Mesothelial cell of epicardium (in vitro differentiated cells): Measurements from ENCODE around the gene IGFBP2. TPM values are rescaled to one million over a fixed set of nuclear protein-coding genes. Genes with fewer than 3 reads are reported as not detected.

Source experiments
- DNase-seq, 2 experiments: peaks; one replicate each; pipeline ENCODE4 v3.0.0; 2021; ENCODE audit warnings: low spot score in 2 of 2; ENCODE audit not compliant: unreplicated experiment in 2 of 2
- H3K27ac Mint-ChIP-seq: 2 replicates; pipeline ENCODE4 v1.8.0; 2021; ENCODE audit warnings: mixed read lengths
- H3K27me3 Mint-ChIP-seq: 2 replicates; pipeline ENCODE4 v1.8.0; 2021; ENCODE audit warnings: low read depth, mixed read lengths
- H3K36me3 Mint-ChIP-seq: 2 replicates; pipeline ENCODE4 v1.8.0; 2021; ENCODE audit warnings: mixed read lengths
- H3K4me1 Mint-ChIP-seq: 2 replicates; pipeline ENCODE4 v1.8.0; 2021; ENCODE audit warnings: mixed read lengths
- H3K4me3 Mint-ChIP-seq: 2 replicates; pipeline ENCODE4 v1.8.0; 2021; ENCODE audit warnings: mild to moderate bottlenecking, moderate library complexity, mixed read lengths
- H3K9me3 Mint-ChIP-seq: 2 replicates; pipeline ENCODE4 v1.8.0; 2021; ENCODE audit warnings: mixed read lengths
- CTCF ChIP-seq: fragments of 200-600 bp; sonication (generic); IDR thresholded peaks from one replicate; pipeline ENCODE4 v1.5.0; 2021; ENCODE audit warnings: antibody characterized with exemption; ENCODE audit not compliant: unreplicated experiment
- total RNA-seq: library from RNA; stranded (reverse); gene quantifications from 3 replicates; pipeline ENCODE4 v1.2.1, GENCODE V29; 2021

Gene IGFBP2
- total RNA-seq, 1 donor from 2014 or later: 376 TPM

- H3K27me3 Mint-ChIP-seq: no peaks in the 10 kb centered on the region
- H3K9me3 Mint-ChIP-seq: no peaks in the 10 kb centered on the region
- DNase-seq: no peak
- H3K36me3 Mint-ChIP-seq: peaks cover 26% of the 10 kb centered on the region
- no peak overlapping the region for H3K4me3 Mint-ChIP-seq
- H3K4me1 Mint-ChIP-seq: peaks cover 25% of the 10 kb centered on the region
- peak overlapping the region; percentile 87 for H3K27ac Mint-ChIP-seq
- no peak for TF ChIP-seq CTCF
Observed at GRCh38 chr2:216658757-216659156, 25.5 kb downstream of the IGFBP2 start.

- Mint-ChIP-seq H3K27me3 (no peaks in the 10 kb centered on the region), H3K27ac (peak overlapping the region; percentile 87), H3K4me3 (no peak overlapping the region), H3K4me1 (peaks cover 27% of the 10 kb centered on the region), H3K36me3 (peaks cover 26% of the 10 kb centered on the region), H3K9me3 (no peaks in the 10 kb centered on the region)
- no peak for DNase-seq
- no peak for TF ChIP-seq CTCF
Observed at GRCh38 chr2:216659276-216659675, 26.1 kb downstream of the IGFBP2 start.

DNA sequence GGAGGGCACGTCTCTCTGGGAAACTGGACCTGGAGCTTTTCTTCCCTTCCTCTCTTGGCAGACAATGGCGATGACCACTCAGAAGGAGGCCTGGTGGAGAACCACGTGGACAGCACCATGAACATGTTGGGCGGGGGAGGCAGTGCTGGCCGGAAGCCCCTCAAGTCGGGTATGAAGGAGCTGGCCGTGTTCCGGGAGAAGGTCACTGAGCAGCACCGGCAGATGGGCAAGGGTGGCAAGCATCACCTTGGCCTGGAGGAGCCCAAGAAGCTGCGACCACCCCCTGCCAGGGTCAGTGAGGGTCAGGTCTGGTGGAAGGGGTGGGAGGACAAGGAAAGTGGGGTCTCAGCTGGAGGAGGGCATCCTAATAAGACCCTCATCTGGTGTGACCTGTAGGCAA is 27.3 kb downstream of the IGFBP2 start:
- Mint-ChIP-seq H3K4me1 (peaks cover 39% of the 10 kb centered on the region), H3K27ac (peak overlapping the region; percentile 87), H3K4me3 (no peak overlapping the region), H3K36me3 (peaks cover 22% of the 10 kb centered on the region), H3K9me3 (no peaks in the 10 kb centered on the region), H3K27me3 (no peaks in the 10 kb centered on the region)
- no peak for DNase-seq
- TF ChIP-seq CTCF: no peak

DNA sequence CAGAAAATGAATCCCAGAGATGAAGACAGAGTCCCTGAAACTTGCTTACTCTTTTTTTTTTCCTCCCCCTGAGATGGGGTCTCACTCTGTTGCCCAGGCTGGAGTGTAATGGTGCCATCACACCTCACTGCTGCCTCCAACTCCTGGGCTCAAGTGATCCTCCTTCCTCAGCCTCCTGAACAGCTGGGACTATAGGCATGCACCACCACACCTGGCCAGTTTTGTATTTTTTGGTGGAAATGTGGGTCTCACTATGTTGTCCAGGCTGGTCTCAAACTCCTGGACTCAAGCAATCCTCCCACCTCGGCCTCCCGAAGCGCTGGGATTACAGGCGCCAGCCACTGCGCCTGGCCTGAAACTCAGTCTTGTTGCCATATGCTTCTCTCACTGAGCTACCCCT is 27.8 kb downstream of the IGFBP2 start:
- Mint-ChIP-seq H3K27me3 (no peaks in the 10 kb centered on the region), H3K9me3 (no peaks in the 10 kb centered on the region), H3K36me3 (peaks cover 21% of the 10 kb centered on the region), H3K4me1 (peaks cover 44% of the 10 kb centered on the region), H3K4me3 (no peak overlapping the region), H3K27ac (no peak overlapping the region)
- no peak for TF ChIP-seq CTCF
- DNase-seq: no peak

GRCh38 chr2:216661639-216662375 is 28.6 kb downstream of the IGFBP2 start:
- Mint-ChIP-seq H3K27ac (peak overlapping the region; percentile 59), H3K4me3 (no peak overlapping the region), H3K36me3 (peaks cover 21% of the 10 kb centered on the region), H3K27me3 (no peaks in the 10 kb centered on the region), H3K4me1 (peaks cover 49% of the 10 kb centered on the region), H3K9me3 (no peaks in the 10 kb centered on the region)
- DNase-seq: no peak
- no peak for TF ChIP-seq CTCF
